NOMO-1 (cell line): ENCODE results near the gene KANK3.
"Not testable (repeated sequence)": the region's sequence is repeated elsewhere in the genome, so short reads cannot be mapped to it uniquely, and the experiment has no call there.

Source experiments
- DNase-seq, 2 experiments: peaks; one replicate each; lab custom pipeline; 2025; ENCODE audit not compliant: unreplicated experiment in 2 of 2; lab: John Stamatoyannopoulos, UW

KANK3 gene

GRCh38 chr19:8320564-8321066 lies 22.4 kb downstream of the KANK3 start:
- peak in 1 of 2 experiments; percentile 11 for DNase-seq

GRCh38 chr19:8319807-8320520 lies 23.1 kb downstream of the KANK3 start:
- no peak for DNase-seq

GRCh38 chr19:8318835-8319234 lies 24.2 kb downstream of the KANK3 start:
- not testable (repeated sequence) for DNase-seq

- no peak for DNase-seq
These were observed 26.5 kb downstream of the KANK3 start for GRCh38 chr19:8316351-8317125.

- DNase-seq: not testable (repeated sequence)
These were observed 28.0 kb downstream of the KANK3 start for GRCh38 chr19:8314981-8315640.

GRCh38 chr19:8311461-8312260 lies 31.4 kb downstream of the KANK3 start:
- DNase-seq: no peak

GRCh38 chr19:8310342-8311055 lies 32.6 kb downstream of the KANK3 start:
- no peak for DNase-seq

GRCh38 chr19:8308891-8309291 lies 34.2 kb downstream of the KANK3 start:
- no peak for DNase-seq

- DNase-seq: peak; percentile 82 to 85
These were observed 34.8 kb downstream of the KANK3 start, which contains the start of gene CD320 for GRCh38 chr19:8307965-8308866. TSS of gene CD320 (minus strand) at chr19:8308358. CDS start at chr19:8308290, 68 bp downstream.

GRCh38 chr19:8307400-8307964 lies 35.6 kb downstream of the KANK3 start:
- no peak for DNase-seq

- DNase-seq: no peak
These were observed 36.6 kb downstream of the KANK3 start for GRCh38 chr19:8306235-8307054.

- DNase-seq: no peak
These were observed 37.3 kb downstream of the KANK3 start for GRCh38 chr19:8305798-8306197.

- DNase-seq: no peak
These were observed 38.0 kb downstream of the KANK3 start for GRCh38 chr19:8304841-8305621.

- DNase-seq: no peak
These were observed 40.3 kb downstream of the KANK3 start for GRCh38 chr19:8302734-8303133.

GRCh38 chr19:8302357-8302691 lies 40.7 kb downstream of the KANK3 start:
- DNase-seq: no peak

GRCh38 chr19:8291337-8291736 lies 51.7 kb downstream of the KANK3 start:
- not testable (repeated sequence) for DNase-seq

GRCh38 chr19:8276508-8276907 lies 66.6 kb downstream of the KANK3 start:
- DNase-seq: not testable (repeated sequence)
